ENCODE results near the gene JAZF1. TPM values are rescaled to one million over a fixed set of nuclear protein-coding genes. Genes with fewer than 3 reads are reported as not detected.

Gene JAZF1
- total RNA-seq, 2 donors from 2014 or later = 33.6 to 39.8 TPM

DNA sequence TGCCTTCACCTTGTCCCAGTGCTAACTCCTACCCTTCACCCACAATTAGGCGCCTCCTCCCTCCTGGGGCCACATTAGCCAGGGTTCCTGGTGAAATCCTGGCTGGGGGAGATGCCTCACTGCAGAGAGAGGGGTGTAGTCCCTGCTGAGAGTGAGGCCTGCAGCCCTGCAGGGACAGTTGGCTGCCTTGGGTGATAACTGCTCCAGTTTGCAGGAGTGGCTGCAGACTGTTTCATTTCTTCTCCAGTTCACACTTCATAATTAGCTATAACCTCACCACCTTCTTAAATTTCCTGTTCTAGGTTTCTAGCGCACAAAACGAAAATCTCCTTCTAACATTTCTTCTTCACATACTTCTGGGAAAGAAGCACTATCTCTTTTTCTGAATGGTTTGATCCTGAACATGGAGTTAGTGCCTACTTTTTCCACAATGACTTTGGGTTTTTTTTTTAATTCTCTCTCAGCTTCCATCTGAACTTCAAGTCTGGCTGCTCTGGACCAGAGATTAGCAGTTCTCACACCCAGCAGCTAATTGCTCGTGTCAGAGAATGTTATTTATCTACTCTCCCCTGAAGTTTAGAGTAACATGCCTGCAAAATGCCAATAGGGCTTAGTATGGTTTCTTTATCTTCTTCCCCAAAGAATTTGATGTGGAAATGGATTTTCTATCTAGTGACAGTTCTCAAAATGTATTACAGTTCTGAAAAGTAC, 15.5 kb upstream of the JAZF1 start:
- intact Hi-C loops (cut with DNase I) = no loop called here
- no peak for DNase-seq (ENCODE audit: low spot score)

DNA sequence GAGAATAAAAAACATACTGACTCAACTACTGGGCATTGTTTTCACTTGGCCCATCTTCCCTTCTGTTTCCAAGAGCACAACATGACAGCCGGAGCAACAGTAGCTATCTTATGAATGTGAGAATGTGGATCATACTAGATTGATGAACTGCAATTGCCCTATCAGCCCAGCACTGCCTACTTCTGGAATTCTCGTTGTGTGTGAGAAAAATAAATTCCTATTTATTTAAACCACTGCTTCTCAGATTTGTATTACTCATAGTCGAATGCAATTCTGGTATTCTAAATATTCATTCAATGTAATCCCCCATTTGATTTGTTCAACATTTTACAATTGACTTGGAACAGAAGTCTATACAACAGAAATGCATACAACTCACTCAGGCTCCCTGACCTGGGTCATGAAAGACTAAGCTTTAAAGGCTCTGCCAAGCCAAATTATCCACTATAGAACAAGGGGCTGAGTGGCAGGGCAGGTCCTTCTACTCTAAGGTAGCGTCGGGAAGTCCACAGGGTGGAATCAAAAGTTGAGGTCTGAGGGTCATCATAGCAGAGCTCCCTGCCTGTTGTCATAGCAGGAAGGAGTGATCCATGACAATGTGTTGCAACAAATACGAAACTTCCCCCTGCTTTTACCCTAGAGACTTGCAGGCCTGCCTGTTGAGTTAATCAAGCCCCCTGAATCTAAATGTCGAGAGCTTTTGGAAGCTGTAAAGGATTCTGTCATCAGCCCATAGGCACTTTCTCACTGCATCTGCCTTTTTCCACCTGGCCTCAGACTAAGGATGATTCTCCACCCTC, 12.4 kb upstream of the JAZF1 start:
- DNase-seq (ENCODE audit: low spot score) = no peak
- intact Hi-C loops (cut with DNase I) = no loop called here

DNA sequence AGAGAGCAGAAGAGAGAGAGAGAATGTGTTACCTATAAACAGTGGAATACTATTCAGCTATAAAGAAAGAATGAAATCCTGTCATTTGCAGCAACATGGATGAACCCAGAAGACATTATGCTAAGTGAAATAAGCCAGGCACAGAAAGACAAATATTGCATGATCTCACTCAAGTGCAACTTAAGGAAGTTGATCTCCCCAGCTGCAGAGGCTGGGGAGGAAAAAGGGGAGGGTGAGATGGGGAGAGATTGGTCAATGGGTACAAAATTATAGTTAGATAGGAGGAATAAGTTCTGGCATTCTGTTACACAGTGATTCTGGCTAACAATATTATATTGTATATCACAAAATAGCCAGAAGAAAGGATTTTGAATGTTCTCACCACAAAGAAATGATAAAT, 11.2 kb upstream of the JAZF1 start:
- DNase-seq (ENCODE audit: low spot score) = no peak
- intact Hi-C loops (cut with DNase I) = no loop called here

DNA sequence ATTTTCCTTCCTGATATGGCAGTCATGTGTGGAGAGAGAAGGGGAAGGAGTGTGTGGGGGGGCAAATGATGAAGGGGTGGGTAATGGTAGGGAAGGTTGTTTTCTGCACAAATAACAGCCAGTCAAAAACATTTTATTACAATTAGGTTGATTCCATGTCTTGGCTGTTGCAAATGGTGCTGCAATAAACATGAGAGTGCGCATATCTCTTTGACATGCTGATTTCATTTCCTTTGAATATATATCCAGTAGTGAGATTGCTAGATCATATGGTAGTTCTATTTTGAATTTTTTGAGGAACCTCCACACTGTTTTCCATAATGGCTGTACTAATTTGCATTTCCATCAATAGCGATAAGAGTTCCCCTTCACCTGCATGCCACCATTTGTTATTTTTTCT, 10.6 kb upstream of the JAZF1 start:
- DNase-seq (ENCODE audit: low spot score) = no peak
- intact Hi-C loops (cut with DNase I) = no loop called here

DNA sequence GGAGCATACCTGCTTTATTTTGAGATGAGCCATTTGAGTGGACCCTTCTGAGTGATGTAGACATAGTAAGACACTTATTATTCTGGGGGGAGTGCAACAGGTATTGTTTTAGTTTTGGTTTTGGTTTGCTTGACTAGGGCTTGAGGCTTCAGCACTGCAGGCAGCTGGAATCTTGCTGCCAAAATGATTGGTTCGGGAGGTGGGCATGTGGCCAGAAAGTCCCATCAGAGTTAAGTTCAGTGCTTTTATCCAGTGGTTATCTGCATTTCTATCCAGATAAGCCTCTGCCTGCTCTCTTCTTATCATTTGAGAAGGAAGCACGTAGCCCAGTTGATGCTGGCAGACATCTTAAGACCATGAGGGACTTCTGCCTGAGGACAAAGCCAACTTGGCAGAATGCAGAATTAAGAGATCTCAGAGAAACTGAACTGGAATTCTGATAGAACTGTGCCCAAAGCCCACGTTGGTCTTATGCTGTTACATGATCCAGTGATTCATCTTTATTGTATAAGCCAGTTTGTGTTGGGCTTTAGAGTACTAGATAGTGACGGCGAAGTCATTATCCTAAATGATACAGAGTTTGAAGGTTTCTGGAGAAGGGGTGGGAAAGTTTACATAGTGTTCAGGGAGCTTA, 9.6 kb upstream of the JAZF1 start:
- intact Hi-C loops (cut with DNase I) = no loop called here
- no peak for DNase-seq (ENCODE audit: low spot score)

DNA sequence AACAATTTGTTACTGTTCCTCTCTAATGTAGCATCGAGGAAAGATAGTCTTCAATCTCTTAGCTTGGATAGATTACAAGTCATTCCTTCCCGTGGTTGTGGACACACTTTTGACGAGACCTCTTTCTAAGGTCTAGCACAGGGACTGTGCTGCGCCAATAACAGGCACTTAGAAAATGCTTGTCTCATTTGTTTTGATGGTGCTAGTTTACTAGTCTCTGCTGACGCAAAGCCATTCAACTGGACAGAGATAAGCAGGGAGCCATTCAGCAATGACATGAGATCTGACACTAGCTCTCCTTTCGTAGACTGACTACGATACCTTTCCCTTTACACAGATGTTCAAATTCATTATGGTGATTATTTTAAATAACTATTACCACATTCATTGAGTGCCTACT, 6.4 kb upstream of the JAZF1 start:
- intact Hi-C loops (cut with DNase I) = no loop called here
- DNase-seq (ENCODE audit: low spot score) = no peak

DNA sequence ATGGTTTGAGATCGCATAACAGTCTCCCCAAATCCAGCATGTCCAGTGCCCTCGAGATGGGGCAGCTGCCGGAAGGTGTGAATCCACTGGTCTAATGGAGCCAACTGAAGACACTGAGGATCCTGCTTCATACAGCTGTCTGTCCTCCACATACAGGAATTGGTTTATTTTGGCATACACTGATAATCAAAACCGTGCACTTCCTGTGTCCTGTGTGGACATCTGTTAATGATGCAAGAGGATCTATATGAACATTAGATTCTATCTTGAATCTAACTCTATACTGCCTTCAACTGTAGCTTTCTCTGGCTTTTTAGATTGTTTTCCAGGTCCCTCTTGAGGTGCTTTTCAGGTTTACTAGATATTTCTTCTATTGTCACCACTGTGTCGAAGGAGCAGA, 3.0 kb upstream of the JAZF1 start:
- intact Hi-C loops (cut with DNase I) = no loop called here
- no peak for DNase-seq (ENCODE audit: low spot score)

DNA sequence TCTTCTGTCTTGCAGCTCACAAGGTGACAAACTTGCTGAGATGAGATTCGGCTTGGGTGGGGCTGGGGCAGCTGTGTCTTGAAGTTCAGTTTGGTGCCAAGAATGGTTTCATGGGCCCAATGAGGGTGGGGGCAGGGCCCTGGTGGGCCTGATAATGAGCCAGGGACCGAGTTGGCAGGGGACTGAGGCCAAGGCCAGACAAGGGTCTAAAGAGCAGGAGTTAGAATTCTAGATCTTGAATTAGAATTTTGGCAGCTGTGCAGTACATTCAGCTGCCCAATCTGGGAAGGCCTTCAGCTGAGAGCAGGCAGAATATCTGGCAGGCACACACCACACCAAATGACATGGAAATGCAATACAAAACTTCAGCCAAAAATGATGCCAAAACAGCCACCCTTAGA, 1.5 kb upstream of the JAZF1 start:
- intact Hi-C loops (cut with DNase I) = no loop called here
- DNase-seq (ENCODE audit: low spot score) = no peak

DNA sequence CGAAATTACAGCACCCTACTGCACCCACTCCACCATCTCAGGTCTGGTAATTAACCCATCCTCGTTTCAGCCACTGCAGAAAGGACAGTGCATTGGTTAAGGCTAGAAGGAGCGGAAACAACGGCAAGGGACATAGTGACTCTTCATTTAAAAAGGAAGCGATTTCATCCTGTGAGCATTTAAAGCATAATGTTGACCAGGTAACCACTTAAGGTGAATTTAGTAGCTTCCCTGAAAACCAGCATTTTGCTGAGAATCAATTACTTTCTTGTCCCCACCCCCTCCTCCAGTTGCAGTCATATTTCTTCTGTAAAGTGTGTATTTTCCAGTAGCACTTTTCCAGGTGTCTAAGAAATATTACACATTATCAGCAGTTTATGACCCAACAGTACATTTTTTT, 821 bp upstream of the JAZF1 start:
- DNase-seq (ENCODE audit: low spot score) = no peak
- intact Hi-C loops (cut with DNase I) = no loop called here

DNA sequence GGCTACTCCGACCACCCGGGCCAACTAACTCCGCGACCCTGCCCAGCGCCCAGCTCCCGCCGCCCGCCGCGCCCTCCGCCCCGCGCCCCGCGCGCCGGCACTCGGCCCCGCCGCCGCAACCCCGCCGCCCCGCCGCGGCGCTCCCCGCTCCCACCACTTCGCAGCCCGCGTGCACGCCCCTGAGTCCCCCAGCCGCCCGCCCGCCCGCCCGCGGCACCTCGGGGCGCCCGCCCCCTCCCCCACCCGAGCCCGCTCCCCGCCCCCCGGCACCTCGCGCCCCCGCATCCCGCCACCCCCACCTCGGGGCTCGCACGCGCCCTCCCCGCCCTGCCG, 598 bp downstream of the JAZF1 start:
- DNase-seq (ENCODE audit: low spot score) = no peak
- intact Hi-C loops (cut with DNase I) = no loop called here

DNA sequence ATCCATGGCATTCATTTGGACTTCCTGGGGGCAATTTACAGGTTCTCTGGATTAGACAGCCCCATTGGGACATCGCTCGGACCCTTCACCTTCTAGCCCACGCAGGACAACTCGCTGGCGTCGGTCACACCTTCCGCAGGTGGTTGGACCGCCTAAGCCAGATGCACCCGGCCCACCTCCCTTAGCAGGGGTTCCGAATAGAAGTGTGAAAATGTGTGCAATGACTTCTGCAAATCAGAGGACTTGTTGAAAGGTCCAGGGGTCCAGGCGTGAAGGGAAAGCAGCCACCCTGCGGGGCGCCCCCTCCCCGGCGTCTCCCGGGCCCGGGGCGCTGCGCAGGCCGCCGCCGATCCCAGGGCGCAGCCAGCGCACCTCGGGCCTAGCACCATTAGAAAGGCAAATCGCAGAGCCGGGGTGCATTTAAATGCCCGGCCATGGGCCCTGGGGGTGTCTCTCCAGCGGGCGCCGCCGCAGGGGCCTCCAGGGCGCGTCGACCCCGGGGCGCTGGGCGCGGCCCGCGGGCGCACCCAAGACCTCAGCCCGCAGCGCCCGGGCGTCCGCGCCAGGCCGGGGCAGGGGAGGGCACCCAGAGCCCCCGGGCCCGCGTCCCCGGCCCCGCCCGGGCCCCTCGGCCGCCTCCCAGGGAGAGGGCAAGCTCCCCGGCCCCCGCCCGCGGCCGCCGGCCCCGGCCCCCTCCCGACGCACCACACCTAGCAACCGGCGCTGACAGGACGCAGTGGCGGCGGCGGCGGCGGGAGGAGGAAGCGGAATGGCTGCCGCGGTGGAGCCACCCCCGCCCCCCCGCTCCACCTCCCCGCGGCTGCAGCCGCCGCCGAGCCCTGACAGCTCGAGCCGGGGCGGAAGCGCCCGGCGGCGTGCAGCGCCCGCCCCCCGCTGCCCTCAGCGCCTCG, 1.2 kb downstream of the JAZF1 start:
- DNase-seq (ENCODE audit: low spot score) = peak; percentile 91
- intact Hi-C loops (cut with DNase I) = loop anchor here in 1 of 2 donors (10.0 kb wide), 1 partner anchor 95 kb away; no protein-coding TSS in a partner anchor

DNA sequence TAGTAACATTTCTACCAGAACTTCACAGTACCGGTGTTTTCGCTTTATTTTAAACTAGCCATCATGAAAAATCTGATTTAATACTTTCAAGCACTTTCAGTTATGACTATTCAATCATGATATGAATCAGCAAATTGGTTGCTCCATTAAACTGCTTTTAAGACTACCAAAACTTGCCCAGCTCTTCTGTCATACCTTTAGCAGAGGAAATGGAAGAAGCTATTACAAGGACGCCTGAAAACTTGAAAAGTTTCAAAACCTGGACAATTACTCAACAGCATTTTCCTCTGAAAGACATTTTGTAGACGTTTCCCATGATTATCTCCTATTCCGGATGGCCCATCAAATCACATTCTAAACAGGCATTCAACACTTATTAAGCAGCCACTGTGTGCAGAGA, 2.0 kb downstream of the JAZF1 start:
- intact Hi-C loops (cut with DNase I) = loop anchor here in 1 of 2 donors (10.0 kb wide), 1 partner anchor 96 kb away; no protein-coding TSS in a partner anchor
- DNase-seq (ENCODE audit: low spot score) = no peak

DNA sequence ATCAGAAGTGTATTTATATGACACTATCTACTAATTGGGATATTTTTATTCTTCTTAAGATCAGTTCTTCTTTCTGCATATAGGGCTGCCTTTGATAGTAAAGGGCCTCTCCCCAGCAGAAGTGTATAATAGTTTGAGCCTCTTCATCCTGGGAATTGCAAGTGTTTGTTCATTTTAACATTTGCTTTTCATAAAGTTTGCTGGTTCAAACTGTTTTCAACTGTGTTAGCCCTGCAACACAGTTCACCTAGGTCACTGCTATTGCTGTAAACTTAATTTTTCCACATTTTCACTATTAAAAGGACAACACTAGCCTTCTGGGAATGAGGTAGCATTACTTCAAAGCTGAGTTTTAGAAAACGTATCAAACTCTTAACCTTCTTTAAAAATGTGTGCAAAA, 2.8 kb downstream of the JAZF1 start:
- intact Hi-C loops (cut with DNase I) = loop anchor here in 1 of 2 donors (10.0 kb wide), 1 partner anchor 97 kb away; no protein-coding TSS in a partner anchor
- DNase-seq (ENCODE audit: low spot score) = no peak

DNA sequence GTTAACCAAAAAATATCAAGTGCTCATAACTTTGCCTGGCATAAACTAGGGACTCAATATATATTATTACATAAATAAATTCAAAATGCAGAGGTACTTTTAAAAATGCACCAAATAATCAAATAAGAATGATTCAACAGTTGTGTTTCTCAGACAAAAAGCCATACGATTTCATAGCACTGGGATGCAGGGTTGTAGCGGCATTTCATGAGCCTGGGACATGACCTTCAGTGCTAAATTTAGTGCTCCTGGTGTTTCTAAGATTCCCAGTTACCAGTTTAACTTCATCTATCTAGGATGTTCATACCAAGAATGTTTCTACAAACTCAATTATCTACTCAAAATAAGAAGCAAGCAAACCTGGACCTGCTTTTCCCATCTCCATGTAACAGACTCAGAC, 4.0 kb downstream of the JAZF1 start:
- intact Hi-C loops (cut with DNase I) = loop anchor here in 1 of 2 donors (10.0 kb wide), 1 partner anchor 98 kb away; no protein-coding TSS in a partner anchor
- no peak for DNase-seq (ENCODE audit: low spot score)

DNA sequence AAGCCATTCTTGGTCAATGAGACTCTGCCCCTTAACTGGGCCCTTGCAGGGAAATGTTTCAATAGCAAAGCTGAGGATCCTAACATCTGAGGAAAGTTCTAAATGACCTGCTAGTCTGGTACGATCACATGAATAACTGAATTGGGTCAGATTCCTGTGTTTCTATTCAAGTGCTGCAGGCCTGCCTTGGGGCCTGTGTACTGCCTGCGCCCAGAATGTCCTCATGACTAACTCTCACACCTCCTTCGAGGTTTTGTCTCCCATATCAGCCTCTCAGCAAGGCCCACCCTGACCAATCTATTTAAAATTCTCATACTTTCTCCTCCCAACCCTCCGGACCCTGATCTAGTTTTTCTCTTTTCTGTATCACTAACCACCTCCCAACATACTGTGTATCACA, 4.4 kb downstream of the JAZF1 start:
- DNase-seq (ENCODE audit: low spot score) = no peak
- intact Hi-C loops (cut with DNase I) = loop anchor here in 1 of 2 donors (10.0 kb wide), 1 partner anchor 99 kb away; no protein-coding TSS in a partner anchor

DNA sequence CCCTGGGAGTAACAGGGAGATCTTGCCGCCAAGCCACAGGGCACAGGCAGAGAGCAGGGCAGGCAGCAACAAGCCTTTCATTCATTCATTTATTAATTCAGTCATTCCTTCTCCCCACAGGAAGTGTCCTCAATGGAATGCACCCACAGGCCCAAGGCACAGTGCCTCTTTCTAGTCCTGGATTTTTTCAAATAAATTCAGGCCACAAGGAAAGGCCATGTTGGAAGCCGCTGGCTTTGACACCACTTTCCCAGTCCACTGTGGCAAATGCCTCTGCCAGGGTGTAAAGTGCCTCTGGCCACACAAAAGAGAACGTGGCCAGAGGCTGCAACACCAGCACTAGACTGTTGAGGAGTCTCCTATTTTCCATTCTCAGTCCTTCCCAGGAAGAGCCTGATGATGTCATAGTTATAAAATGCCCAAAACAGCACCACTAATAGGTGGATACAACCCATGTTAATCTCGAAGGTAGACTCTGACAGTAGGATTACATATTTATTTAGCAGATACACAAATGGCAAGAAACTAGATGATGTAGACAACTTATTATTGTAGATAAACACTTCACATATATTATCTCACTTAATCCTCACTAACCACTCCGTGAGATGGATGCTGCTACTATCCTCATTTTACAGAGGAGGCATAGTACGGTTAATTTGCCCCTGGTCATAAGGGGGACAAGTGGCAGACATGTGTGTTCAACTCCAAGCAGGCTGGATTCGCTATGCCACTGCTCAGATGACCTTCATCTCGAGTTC, 5.5 kb downstream of the JAZF1 start:
- no peak for DNase-seq (ENCODE audit: low spot score)

DNA sequence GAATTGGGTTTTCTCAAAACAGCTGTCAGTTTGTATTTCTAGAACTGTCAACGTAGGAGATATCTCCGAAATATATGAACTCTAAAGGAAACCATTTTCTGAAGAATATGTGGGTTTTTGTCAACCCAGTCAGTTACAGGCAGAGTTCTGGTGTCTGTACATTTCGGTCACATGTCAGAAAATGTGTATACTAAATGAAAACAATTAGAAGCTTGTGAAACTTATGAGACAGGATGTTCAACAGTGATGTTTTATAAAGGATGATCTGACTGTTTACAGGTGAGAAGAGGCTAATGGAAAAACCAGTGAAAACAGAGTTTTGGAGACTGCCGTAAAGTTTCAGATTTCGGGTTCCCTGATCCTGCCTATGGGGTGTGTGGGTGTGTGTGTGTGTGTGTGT, 6.2 kb downstream of the JAZF1 start:
- DNase-seq (ENCODE audit: low spot score) = no peak
- intact Hi-C loops (cut with DNase I) = loop anchor here in 1 of 2 donors (10.0 kb wide), 1 partner anchor 100 kb away; no protein-coding TSS in a partner anchor

More for the DNA sequence above, 5.5 kb downstream of the JAZF1 start:
- intact Hi-C loops (cut with DNase I) = loop anchor here in 1 of 2 donors (10.0 kb wide), 1 partner anchor 100 kb away; no protein-coding TSS in a partner anchor

DNA sequence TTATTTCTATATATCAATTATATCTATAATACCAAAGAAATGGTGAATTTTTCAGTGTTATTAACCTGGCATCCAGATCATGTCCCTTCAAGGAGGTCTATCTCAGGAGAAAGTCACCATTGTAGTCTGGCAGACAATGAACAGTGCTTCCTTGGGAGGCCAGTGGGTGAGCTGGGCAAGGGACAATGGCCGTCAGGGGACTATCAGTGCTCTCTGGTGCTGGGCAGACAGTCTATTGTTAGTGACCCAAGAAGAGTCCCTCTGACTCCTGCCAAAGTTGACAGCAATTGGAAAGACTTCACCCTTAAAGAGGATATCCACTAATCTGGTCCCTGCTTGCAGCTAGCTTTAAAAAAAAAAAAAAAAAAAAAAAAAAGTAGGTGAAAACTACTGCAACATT, 7.1 kb downstream of the JAZF1 start:
- intact Hi-C loops (cut with DNase I) = loop anchor here in 1 of 2 donors (10.0 kb wide), 1 partner anchor 101 kb away; no protein-coding TSS in a partner anchor
- DNase-seq (ENCODE audit: low spot score) = no peak

Measured in posterior vena cava (tissue), 2 donors.